ENCODE results near the gene ZNF277.

The ZNF277 gene

DNA sequence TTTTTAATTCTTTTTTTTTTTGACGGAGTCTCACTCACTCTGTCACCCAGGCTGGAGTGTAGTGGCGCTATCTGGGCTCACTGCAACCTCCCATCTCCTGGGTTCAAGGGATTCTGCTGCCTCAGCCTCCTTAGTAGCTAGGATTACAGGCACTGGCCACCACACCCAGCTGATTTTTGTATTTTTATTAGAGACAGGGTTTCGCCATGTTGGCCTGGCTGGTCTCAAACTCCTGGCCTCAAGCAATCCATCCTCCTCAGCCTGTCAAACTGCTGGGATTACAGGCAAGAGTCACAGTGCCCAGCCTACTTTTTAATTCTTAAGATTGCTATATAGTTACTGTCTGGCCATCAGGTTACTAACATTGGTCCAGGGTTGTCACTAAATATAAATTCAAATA, 59.6 kb downstream of the ZNF277 start:
- no peak for ATAC-seq
- TF ChIP-seq TOX (CRISPR knock-in tag; IDR thresholded peaks at IDR 0.05; ENCODE audit: borderline replicate concordance) = no peak

GRCh38 chr7:112266595-112267270, 60.2 kb downstream of the ZNF277 start:
- ATAC-seq = no peak
- TF ChIP-seq GLIS3 (CRISPR knock-in tag; IDR thresholded peaks at IDR 0.05) = no peak
- TF ChIP-seq ARNTL (CRISPR knock-in tag; IDR thresholded peaks at IDR 0.05; ENCODE audit: borderline replicate concordance, low read depth) = no peak
- no peak for TF ChIP-seq TCF4 (CRISPR knock-in tag; IDR thresholded peaks at IDR 0.05; ENCODE audit: borderline replicate concordance)
- no peak for TF ChIP-seq ISL1 (CRISPR knock-in tag; IDR thresholded peaks at IDR 0.05)
- TF ChIP-seq BACH2 (CRISPR knock-in tag; IDR thresholded peaks at IDR 0.05; ENCODE audit: borderline replicate concordance) = no peak
- no peak for TF ChIP-seq POU6F1 (CRISPR knock-in tag; IDR thresholded peaks at IDR 0.05; ENCODE audit: borderline replicate concordance, low read depth)
- TF ChIP-seq SNAI2 (CRISPR knock-in tag; IDR thresholded peaks at IDR 0.05) = no peak
- TF ChIP-seq ZC3H10 (CRISPR knock-in tag; IDR thresholded peaks at IDR 0.05) = no peak
- no peak for TF ChIP-seq CSDC2 (CRISPR knock-in tag; IDR thresholded peaks at IDR 0.05)
- TF ChIP-seq TOX (CRISPR knock-in tag; IDR thresholded peaks at IDR 0.05; ENCODE audit: borderline replicate concordance) = no peak
- no peak for TF ChIP-seq PATZ1 (CRISPR knock-in tag; IDR thresholded peaks at IDR 0.05; ENCODE audit: borderline replicate concordance)
- TF ChIP-seq ZNF8 (CRISPR knock-in tag; IDR thresholded peaks at IDR 0.05) = no peak
- TF ChIP-seq, protein P1, sequence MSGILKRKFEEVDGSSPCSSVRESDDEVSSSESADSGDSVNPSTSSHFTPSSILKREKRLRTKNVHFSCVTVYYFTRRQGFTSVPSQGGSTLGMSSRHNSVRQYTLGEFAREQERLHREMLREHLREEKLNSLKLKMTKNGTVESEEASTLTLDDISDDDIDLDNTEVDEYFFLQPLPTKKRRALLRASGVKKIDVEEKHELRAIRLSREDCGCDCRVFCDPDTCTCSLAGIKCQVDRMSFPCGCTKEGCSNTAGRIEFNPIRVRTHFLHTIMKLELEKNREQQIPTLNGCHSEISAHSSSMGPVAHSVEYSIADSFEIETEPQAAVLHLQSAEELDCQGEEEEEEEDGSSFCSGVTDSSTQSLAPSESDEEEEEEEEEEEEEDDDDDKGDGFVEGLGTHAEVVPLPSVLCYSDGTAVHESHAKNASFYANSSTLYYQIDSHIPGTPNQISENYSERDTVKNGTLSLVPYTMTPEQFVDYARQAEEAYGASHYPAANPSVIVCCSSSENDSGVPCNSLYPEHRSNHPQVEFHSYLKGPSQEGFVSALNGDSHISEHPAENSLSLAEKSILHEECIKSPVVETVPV (CRISPR knock-in tag; IDR thresholded peaks at IDR 0.05) = no peak
- TF ChIP-seq PPARA (CRISPR knock-in tag; IDR thresholded peaks at IDR 0.05; ENCODE audit: borderline replicate concordance) = no peak
- no peak for TF ChIP-seq TSHZ2 (CRISPR knock-in tag; IDR thresholded peaks at IDR 0.05)

DNA sequence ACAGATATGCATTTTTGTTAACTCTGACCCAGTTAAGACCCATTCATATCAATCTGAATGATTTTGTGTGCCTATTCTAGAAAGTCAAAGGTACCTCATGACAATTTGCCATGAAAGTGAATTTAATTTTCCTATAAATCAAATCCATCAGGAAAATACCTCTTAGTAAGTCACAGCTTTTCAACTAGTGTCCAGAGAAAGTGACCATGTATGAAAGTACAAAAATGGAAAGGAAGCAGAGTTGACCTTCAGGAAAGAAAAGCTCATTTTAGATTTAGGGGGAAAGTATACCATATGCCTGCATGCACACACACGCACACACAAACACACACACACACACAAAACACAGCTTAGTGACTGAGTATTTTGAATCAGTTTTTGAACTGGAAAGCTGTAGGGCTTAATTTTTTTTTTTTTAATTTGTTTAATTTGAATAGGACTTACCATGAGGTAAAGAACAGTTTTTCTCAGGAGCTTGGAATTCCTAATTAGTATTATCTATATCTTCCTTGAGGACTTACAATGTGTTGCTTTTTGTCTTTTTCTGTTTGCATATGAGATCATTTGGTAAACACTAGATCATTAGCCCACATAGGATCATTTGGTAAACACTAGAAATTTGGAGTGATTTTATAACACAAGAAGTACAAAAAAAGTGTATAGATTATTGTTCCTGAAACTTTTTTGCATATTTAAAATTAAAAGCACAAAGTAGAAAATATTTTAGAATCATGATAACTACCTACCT, 61.6 kb downstream of the ZNF277 start:
- ATAC-seq = no peak
- no peak for TF ChIP-seq CSDC2 (CRISPR knock-in tag; IDR thresholded peaks at IDR 0.05)
- TF ChIP-seq ZNF565 (CRISPR knock-in tag; conservative IDR thresholded peaks at IDR 0.05; ENCODE audit: low read depth) = no peak
- no peak for TF ChIP-seq ISL1 (CRISPR knock-in tag; IDR thresholded peaks at IDR 0.05)
- TF ChIP-seq PPARA (CRISPR knock-in tag; IDR thresholded peaks at IDR 0.05; ENCODE audit: borderline replicate concordance) = no peak
- TF ChIP-seq ZNF8 (CRISPR knock-in tag; IDR thresholded peaks at IDR 0.05) = no peak
- TF ChIP-seq, protein P1 (CRISPR knock-in tag; IDR thresholded peaks at IDR 0.05) = no peak
- TF ChIP-seq ZC3H10 (CRISPR knock-in tag; IDR thresholded peaks at IDR 0.05) = no peak
- no peak for TF ChIP-seq ZNF70 (CRISPR knock-in tag; IDR thresholded peaks at IDR 0.05)
- no peak for TF ChIP-seq PATZ1 (CRISPR knock-in tag; IDR thresholded peaks at IDR 0.05; ENCODE audit: borderline replicate concordance)
- TF ChIP-seq POU6F1 (CRISPR knock-in tag; IDR thresholded peaks at IDR 0.05; ENCODE audit: borderline replicate concordance, low read depth) = no peak
- TF ChIP-seq ZFP3 (CRISPR knock-in tag; IDR thresholded peaks at IDR 0.05) = no peak
- TF ChIP-seq TSHZ2 (CRISPR knock-in tag; IDR thresholded peaks at IDR 0.05) = no peak
- no peak for TF ChIP-seq TOX (CRISPR knock-in tag; IDR thresholded peaks at IDR 0.05; ENCODE audit: borderline replicate concordance)

All from SK-N-SH treated with all-trans-retinoic acid at 6 μM for 48 hours (cell line).